GM12878 (cell line): Measurements from ENCODE around the gene CNMD. TPM values are rescaled to one million over a fixed set of nuclear protein-coding genes. Genes with fewer than 3 reads are reported as not detected.

Experiments
- EED ChIP-seq: sonication (generic); IDR thresholded peaks from 2 replicates; pipeline ENCODE4 v1.6.1; 2016; ENCODE audit warnings: antibody characterized with exemption, low read depth
- GATAD2B ChIP-seq: fragments of 450-650 bp; conservative IDR thresholded peaks from 2 replicates; pipeline ENCODE4 v1.6.1; 2017; ENCODE audit warnings: low read depth, mild to moderate bottlenecking, moderate library complexity
- HDGF ChIP-seq: fragments of 450-650 bp; IDR thresholded peaks from 2 replicates; pipeline ENCODE4 v1.6.1; 2016; ENCODE audit warnings: antibody characterized with exemption
- IKZF2 ChIP-seq, 2 experiments: fragments of 450-650 bp; IDR thresholded peaks; 2 replicates each; pipeline ENCODE4 v1.6.1; 2017; ENCODE audit warnings: mild to moderate bottlenecking in 2 of 2, moderate library complexity in 2 of 2
- IRF4 ChIP-seq: IDR thresholded peaks from 2 replicates; pipeline ENCODE4 v1.6.1; 2011; ENCODE audit warnings: low read depth, low read length
- KLF5 ChIP-seq: fragments of 450-650 bp; IDR thresholded peaks from 2 replicates; pipeline ENCODE4 v1.6.1; 2014; ENCODE audit warnings: mild to moderate bottlenecking; ENCODE audit not compliant: partially characterized antibody
- LARP7 ChIP-seq: fragments of 450-650 bp; IDR thresholded peaks from 2 replicates; pipeline ENCODE4 v1.6.1; 2017; ENCODE audit warnings: mild to moderate bottlenecking
- MTA3 ChIP-seq: IDR thresholded peaks from 2 replicates; pipeline ENCODE4 v1.6.1; 2012; ENCODE audit warnings: low read length, inconsistent platforms, borderline replicate concordance
- NBN ChIP-seq: fragments of 450-650 bp; IDR thresholded peaks from 2 replicates; pipeline ENCODE4 v1.6.1; 2016
- NR2F1 ChIP-seq: fragments of 450-650 bp; conservative IDR thresholded peaks from 2 replicates; pipeline ENCODE4 v1.6.1; 2017; ENCODE audit warnings: mild to moderate bottlenecking
- NRF1 ChIP-seq: conservative IDR thresholded peaks from 2 replicates; pipeline ENCODE4 v1.6.1; 2011; ENCODE audit warnings: mild to moderate bottlenecking, low read depth, low read length, improper control_type of control experiment
- RUNX3 ChIP-seq: IDR thresholded peaks from 2 replicates; pipeline ENCODE4 v1.6.1; 2012; ENCODE audit warnings: low read length, inconsistent platforms
- SMAD1 ChIP-seq: fragments of 450-650 bp; IDR thresholded peaks from 2 replicates; pipeline ENCODE4 v1.6.1; 2018; ENCODE audit warnings: mild to moderate bottlenecking, low read depth; ENCODE audit not compliant: partially characterized antibody
- SPI1 ChIP-seq: IDR thresholded peaks from 2 replicates; pipeline ENCODE4 v1.6.1; 2011; ENCODE audit warnings: low read depth, mild to moderate bottlenecking, low read length, moderate library complexity, borderline replicate concordance; ENCODE audit not compliant: insufficient read depth
- SREBF1 ChIP-seq: IDR thresholded peaks from 2 replicates; pipeline ENCODE4 v1.6.1; 2012; ENCODE audit warnings: mild to moderate bottlenecking, low read length
- SREBF2 ChIP-seq: IDR thresholded peaks from 2 replicates; pipeline ENCODE4 v1.6.1; 2012; ENCODE audit warnings: mild to moderate bottlenecking, low read length
- TARDBP ChIP-seq: IDR thresholded peaks from 2 replicates; pipeline ENCODE4 v1.6.1; 2016; ENCODE audit warnings: borderline replicate concordance
- ZBED1 ChIP-seq: IDR thresholded peaks from 2 replicates; pipeline ENCODE4 v1.6.1; 2016; ENCODE audit warnings: borderline replicate concordance
- polyA plus RNA-seq, 11 experiments: library from polyadenylated mRNA; depleted of rRNA in 4 of 11; unstranded in 6 of 11; stranded (reverse) in 5 of 11; fragments of >200 nt; fragmentation: Nextera tagmentation in 4 of 11; fragmentation: Illumina TruSeq in 1 of 11; extraction: Ambion mirVana in 4 of 11; extraction: Trizol in 1 of 11; gene quantifications; 1 replicate in 1 of 11; 2 replicates in 10 of 11; pipeline versions ENCODE4 v1.2.1 to v1.2.3, GENCODE V29; 2011 to 2016; ENCODE audit warnings: inconsistent platforms in 2 of 11, missing spikeins in 2 of 11, low read depth in 1 of 11
- total RNA-seq, 4 experiments: library from RNA; depleted of rRNA in 3 of 4; stranded (reverse); fragments of >200 nt in 3 of 4; fragmentation: Illumina TruSeq in 1 of 4; extraction: Trizol in 1 of 4; gene quantifications; 2 replicates each; pipeline versions ENCODE4 v1.2.1 to v1.2.3, GENCODE V29; 2013 to 2021
- TF ChIP-seq, protein P1 (sequence below): fragments of 450-650 bp; conservative IDR thresholded peaks from 2 replicates; pipeline ENCODE4 v1.6.1; 2017; ENCODE audit warnings: mild to moderate bottlenecking, moderate library complexity
- TF ChIP-seq, protein P2 (sequence below): IDR thresholded peaks from 2 replicates; pipeline ENCODE4 v1.6.1; 2012; ENCODE audit warnings: low read length, inconsistent platforms
- TF ChIP-seq, protein P3 (sequence below): fragments of 450-650 bp; IDR thresholded peaks from 2 replicates; pipeline ENCODE4 v1.6.1; 2017; ENCODE audit warnings: antibody characterized with exemption, mild to moderate bottlenecking, moderate library complexity
- TF ChIP-seq, protein P4 (sequence below): fragments of 150-350 bp; IDR thresholded peaks from 2 replicates; pipeline ENCODE4 v1.6.1; 2016; ENCODE audit warnings: low read depth, low read length
- TF ChIP-seq, protein P5 (sequence below): IDR thresholded peaks from 2 replicates; pipeline ENCODE4 v1.6.1; 2011; ENCODE audit warnings: low read depth, low read length, improper control_type of control experiment, borderline replicate concordance

Gene CNMD
- total and polyA plus RNA-seq, 10 of the 15 experiments (the other 5 are each of a cell fraction or from before 2014, with no cell fraction given): 0.31 to 1.6 (median 0.73) TPM

DNA sequence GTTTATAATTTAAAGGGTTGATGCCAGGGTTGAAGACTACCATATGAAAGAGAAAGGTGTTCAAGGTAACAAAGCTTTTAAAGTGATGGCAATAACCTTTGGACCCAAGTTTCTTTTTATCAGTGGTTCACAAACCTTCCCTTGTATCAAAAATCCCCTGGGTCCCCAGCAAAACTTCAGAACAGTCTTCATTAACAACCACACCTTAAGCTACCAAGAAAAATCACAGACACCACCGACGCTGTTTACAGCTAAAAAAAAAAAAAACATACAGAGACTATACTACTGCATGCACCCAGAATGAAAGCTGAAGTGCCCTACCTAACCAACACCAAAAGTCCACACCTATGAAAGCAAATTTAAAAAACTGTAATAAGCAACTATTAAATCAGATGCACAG is 13.4 kb downstream of the CNMD start (continued):
- TF ChIP-seq IKZF2 (IDR thresholded peaks at IDR 0.05): peak; percentile 42 to 45; a peak in 2 of 4 replicates
- TF ChIP-seq HDGF: no peak; the same call in 1 of the 2 replicates
- TF ChIP-seq, protein P1, sequence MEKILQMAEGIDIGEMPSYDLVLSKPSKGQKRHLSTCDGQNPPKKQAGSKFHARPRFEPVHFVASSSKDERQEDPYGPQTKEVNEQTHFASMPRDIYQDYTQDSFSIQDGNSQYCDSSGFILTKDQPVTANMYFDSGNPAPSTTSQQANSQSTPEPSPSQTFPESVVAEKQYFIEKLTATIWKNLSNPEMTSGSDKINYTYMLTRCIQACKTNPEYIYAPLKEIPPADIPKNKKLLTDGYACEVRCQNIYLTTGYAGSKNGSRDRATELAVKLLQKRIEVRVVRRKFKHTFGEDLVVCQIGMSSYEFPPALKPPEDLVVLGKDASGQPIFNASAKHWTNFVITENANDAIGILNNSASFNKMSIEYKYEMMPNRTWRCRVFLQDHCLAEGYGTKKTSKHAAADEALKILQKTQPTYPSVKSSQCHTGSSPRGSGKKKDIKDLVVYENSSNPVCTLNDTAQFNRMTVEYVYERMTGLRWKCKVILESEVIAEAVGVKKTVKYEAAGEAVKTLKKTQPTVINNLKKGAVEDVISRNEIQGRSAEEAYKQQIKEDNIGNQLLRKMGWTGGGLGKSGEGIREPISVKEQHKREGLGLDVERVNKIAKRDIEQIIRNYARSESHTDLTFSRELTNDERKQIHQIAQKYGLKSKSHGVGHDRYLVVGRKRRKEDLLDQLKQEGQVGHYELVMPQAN: no peak
- TF ChIP-seq RUNX3: no peak
- TF ChIP-seq TARDBP: no peak
- peak; percentile 94 for TF ChIP-seq NBN
- no peak for TF ChIP-seq SREBF1
- TF ChIP-seq, protein P2, sequence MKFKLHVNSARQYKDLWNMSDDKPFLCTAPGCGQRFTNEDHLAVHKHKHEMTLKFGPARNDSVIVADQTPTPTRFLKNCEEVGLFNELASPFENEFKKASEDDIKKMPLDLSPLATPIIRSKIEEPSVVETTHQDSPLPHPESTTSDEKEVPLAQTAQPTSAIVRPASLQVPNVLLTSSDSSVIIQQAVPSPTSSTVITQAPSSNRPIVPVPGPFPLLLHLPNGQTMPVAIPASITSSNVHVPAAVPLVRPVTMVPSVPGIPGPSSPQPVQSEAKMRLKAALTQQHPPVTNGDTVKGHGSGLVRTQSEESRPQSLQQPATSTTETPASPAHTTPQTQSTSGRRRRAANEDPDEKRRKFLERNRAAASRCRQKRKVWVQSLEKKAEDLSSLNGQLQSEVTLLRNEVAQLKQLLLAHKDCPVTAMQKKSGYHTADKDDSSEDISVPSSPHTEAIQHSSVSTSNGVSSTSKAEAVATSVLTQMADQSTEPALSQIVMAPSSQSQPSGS: no peak
- 0 out of 2 replicates have a peak, but pooled peaks have one; percentile 40 for TF ChIP-seq GATAD2B
- no peak for TF ChIP-seq IRF4
- no peak for TF ChIP-seq EED
- no peak for TF ChIP-seq NRF1
- TF ChIP-seq, protein P3, sequence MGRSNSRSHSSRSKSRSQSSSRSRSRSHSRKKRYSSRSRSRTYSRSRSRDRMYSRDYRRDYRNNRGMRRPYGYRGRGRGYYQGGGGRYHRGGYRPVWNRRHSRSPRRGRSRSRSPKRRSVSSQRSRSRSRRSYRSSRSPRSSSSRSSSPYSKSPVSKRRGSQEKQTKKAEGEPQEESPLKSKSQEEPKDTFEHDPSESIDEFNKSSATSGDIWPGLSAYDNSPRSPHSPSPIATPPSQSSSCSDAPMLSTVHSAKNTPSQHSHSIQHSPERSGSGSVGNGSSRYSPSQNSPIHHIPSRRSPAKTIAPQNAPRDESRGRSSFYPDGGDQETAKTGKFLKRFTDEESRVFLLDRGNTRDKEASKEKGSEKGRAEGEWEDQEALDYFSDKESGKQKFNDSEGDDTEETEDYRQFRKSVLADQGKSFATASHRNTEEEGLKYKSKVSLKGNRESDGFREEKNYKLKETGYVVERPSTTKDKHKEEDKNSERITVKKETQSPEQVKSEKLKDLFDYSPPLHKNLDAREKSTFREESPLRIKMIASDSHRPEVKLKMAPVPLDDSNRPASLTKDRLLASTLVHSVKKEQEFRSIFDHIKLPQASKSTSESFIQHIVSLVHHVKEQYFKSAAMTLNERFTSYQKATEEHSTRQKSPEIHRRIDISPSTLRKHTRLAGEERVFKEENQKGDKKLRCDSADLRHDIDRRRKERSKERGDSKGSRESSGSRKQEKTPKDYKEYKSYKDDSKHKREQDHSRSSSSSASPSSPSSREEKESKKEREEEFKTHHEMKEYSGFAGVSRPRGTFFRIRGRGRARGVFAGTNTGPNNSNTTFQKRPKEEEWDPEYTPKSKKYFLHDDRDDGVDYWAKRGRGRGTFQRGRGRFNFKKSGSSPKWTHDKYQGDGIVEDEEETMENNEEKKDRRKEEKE: no peak
- no peak for TF ChIP-seq ZBED1
- TF ChIP-seq, protein P4, sequence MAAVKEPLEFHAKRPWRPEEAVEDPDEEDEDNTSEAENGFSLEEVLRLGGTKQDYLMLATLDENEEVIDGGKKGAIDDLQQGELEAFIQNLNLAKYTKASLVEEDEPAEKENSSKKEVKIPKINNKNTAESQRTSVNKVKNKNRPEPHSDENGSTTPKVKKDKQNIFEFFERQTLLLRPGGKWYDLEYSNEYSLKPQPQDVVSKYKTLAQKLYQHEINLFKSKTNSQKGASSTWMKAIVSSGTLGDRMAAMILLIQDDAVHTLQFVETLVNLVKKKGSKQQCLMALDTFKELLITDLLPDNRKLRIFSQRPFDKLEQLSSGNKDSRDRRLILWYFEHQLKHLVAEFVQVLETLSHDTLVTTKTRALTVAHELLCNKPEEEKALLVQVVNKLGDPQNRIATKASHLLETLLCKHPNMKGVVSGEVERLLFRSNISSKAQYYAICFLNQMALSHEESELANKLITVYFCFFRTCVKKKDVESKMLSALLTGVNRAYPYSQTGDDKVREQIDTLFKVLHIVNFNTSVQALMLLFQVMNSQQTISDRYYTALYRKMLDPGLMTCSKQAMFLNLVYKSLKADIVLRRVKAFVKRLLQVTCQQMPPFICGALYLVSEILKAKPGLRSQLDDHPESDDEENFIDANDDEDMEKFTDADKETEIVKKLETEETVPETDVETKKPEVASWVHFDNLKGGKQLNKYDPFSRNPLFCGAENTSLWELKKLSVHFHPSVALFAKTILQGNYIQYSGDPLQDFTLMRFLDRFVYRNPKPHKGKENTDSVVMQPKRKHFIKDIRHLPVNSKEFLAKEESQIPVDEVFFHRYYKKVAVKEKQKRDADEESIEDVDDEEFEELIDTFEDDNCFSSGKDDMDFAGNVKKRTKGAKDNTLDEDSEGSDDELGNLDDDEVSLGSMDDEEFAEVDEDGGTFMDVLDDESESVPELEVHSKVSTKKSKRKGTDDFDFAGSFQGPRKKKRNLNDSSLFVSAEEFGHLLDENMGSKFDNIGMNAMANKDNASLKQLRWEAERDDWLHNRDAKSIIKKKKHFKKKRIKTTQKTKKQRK: no peak
- TF ChIP-seq KLF5: no peak
- no peak for TF ChIP-seq MTA3
- TF ChIP-seq NR2F1: peak; percentile 38; the same call in 1 of the 2 replicates
- TF ChIP-seq SREBF2: no peak
- TF ChIP-seq SPI1: no peak
- TF ChIP-seq LARP7: no peak
- TF ChIP-seq, protein P5, sequence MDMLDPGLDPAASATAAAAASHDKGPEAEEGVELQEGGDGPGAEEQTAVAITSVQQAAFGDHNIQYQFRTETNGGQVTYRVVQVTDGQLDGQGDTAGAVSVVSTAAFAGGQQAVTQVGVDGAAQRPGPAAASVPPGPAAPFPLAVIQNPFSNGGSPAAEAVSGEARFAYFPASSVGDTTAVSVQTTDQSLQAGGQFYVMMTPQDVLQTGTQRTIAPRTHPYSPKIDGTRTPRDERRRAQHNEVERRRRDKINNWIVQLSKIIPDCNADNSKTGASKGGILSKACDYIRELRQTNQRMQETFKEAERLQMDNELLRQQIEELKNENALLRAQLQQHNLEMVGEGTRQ: no peak
- peak; percentile 79 for TF ChIP-seq SMAD1
